GM12878 (cell line): ENCODE data around the gene DNAJC4. TPM values are rescaled to one million over a fixed set of nuclear protein-coding genes. Genes with fewer than 3 reads are reported as not detected.

Source experiments
- ATAC-seq: fragments of 200-7000 bp; cut with Tn5 transposase; 3 replicates; pipeline ENCODE4 v1.9.1; 2020; ENCODE audit warnings: mild to moderate bottlenecking, moderate library complexity
- BruUV-seq: library from RNA; stranded (reverse); fragments of 400-500 nt; replicated peaks from 2 replicates; lab custom pipeline; 2021; lab: Mats Ljungman, UMichigan
- CTCF ChIA-PET: fragments of 300-600 bp; sonication (Branson Sonifier 250); formaldehyde crosslinking; extraction: SDS; loops from one replicate; lab custom pipeline; 2021; ENCODE audit warnings: inconsistent platforms; lab: Yijun Ruan, JAX
- POLR2A ChIA-PET: fragments of 350-600 bp; formaldehyde crosslinking; extraction: SDS; loops from one replicate; lab custom pipeline; 2021; ENCODE audit warnings: inconsistent platforms; lab: Charles Lee
- RAD21 ChIA-PET: fragments of 300-600 bp; sonication (Branson Sonifier 250); formaldehyde crosslinking; loops from one replicate; lab custom pipeline; 2023; ENCODE audit warnings: antibody characterized with exemption; ENCODE audit not compliant: unreplicated experiment; lab: Charles Lee
- SMC1A ChIA-PET: fragments of 300-600 bp; sonication (Branson Sonifier 250); formaldehyde crosslinking; loops from one replicate; lab custom pipeline; 2023; ENCODE audit not compliant: unreplicated experiment, uncharacterized antibody; lab: Charles Lee
- DNase-seq: peaks from one replicate; pipeline ENCODE4 v3.0.0-alpha.2; 2011; ENCODE audit warnings: low read depth, low spot score
- FAIRE-seq: peaks from 3 replicates; lab custom pipeline; 2011; peaks lifted over from hg19 to GRCh38; lab: Jason Lieb, UNC
- H2AFZ ChIP-seq: 2 replicates; pipeline ENCODE4 v1.6.0; 2011; ENCODE audit warnings: low read depth, low read length, control low read depth; ENCODE audit not compliant: control insufficient read depth
- H3K27ac ChIP-seq: 2 replicates; pipeline ENCODE4 v1.5.1; 2011; ENCODE audit warnings: control low read depth; ENCODE audit not compliant: control insufficient read depth, insufficient read depth
- H3K27me3 ChIP-seq, 2 experiments: replicated peaks in 1 of 2; 2 replicates each; pipeline versions ENCODE4 v1.6.0 to v1.6.1; 2011; ENCODE audit warnings: low read length in 1 of 2; ENCODE audit not compliant: control insufficient read depth in 2 of 2, insufficient read depth in 2 of 2
- H3K36me3 ChIP-seq, 2 experiments: 2 replicates each; pipeline ENCODE4 v1.5.1; 2011; ENCODE audit warnings: low read length in 1 of 2; ENCODE audit not compliant: control insufficient read depth in 2 of 2, insufficient read depth in 2 of 2
- H3K4me1 ChIP-seq: 2 replicates; pipeline ENCODE4 v1.6.1; 2011; ENCODE audit warnings: mild to moderate bottlenecking, low read length, moderate library complexity, mixed read lengths; ENCODE audit not compliant: control insufficient read depth, insufficient read depth
- H3K4me2 ChIP-seq: 2 replicates; pipeline ENCODE4 v1.6.0; 2011; ENCODE audit warnings: control low read depth; ENCODE audit not compliant: control insufficient read depth, insufficient read depth
- H3K4me3 ChIP-seq: fragments of 200-600 bp; sonication (generic); 2 replicates; pipeline ENCODE4 v1.5.1; 2016
- H3K79me2 ChIP-seq: 2 replicates; pipeline ENCODE4 v1.6.0; 2011; ENCODE audit warnings: low read length; ENCODE audit not compliant: control insufficient read depth, insufficient read depth
- H3K9ac ChIP-seq: 2 replicates; pipeline ENCODE4 v1.8.0; 2011; ENCODE audit warnings: low read length, control low read depth, mixed read lengths; ENCODE audit not compliant: control insufficient read depth, insufficient read depth
- H3K9me3 ChIP-seq: replicated peaks from 3 replicates; pipeline ENCODE4 v1.5.1; 2011; ENCODE audit warnings: mild to moderate bottlenecking, low read length; ENCODE audit not compliant: control insufficient read depth, insufficient read depth
- H4K20me1 ChIP-seq: 2 replicates; pipeline ENCODE4 v1.6.0; 2011; ENCODE audit not compliant: control insufficient read depth, insufficient read depth
- CREB1 ChIP-seq: IDR thresholded peaks from 2 replicates; pipeline ENCODE4 v1.6.1; 2012; ENCODE audit warnings: low read depth, mild to moderate bottlenecking, inconsistent platforms
- FOXM1 ChIP-seq: IDR thresholded peaks from 2 replicates; pipeline ENCODE4 v1.6.1; 2012; ENCODE audit warnings: low read depth, mild to moderate bottlenecking, inconsistent platforms, low read length, moderate library complexity
- JUND ChIP-seq: IDR thresholded peaks from 2 replicates; pipeline ENCODE4 v1.6.1; 2012; ENCODE audit warnings: low read depth, mild to moderate bottlenecking, low read length, improper control_type of control experiment, moderate library complexity
- NFYB ChIP-seq: IDR thresholded peaks from 2 replicates; pipeline ENCODE4 v1.6.1; 2011; ENCODE audit warnings: low read depth, mild to moderate bottlenecking, low read length, improper control_type of control experiment, moderate library complexity; ENCODE audit not compliant: insufficient read depth
- PBX3 ChIP-seq: IDR thresholded peaks from 2 replicates; pipeline ENCODE4 v1.6.1; 2011; ENCODE audit warnings: mild to moderate bottlenecking, low read depth, low read length, moderate library complexity; ENCODE audit not compliant: insufficient replicate concordance
- TCF3 ChIP-seq: IDR thresholded peaks from 2 replicates; pipeline ENCODE4 v1.6.1; 2012; ENCODE audit warnings: low read depth, mild to moderate bottlenecking, low read length, borderline replicate concordance; ENCODE audit not compliant: insufficient read depth
- WGBS: methylation state at CpG from one replicate; pipeline ENCODE4 v1.1.6; 2016; ENCODE audit warnings: low lambda C conversion rate; ENCODE audit not compliant: insufficient replicate concordance, insufficient coverage; ENCODE audit errors: missing lambda C conversion rate; 5-methylcytosine and 5-hydroxymethylcytosine counted together
- in situ Hi-C: fragments of 300-500 bp; cut with MboI; formaldehyde crosslinking; loops from 9 replicates; pipeline ENCODE4 v1.14.3; 2018; ENCODE audit warnings: mixed read lengths
- intact Hi-C: fragments of 100-400 bp; cut with micrococcal nuclease; formaldehyde crosslinking; loops from one replicate; pipeline ENCODE4 v1.14.2; 2022; ENCODE audit not compliant: unreplicated experiment
- polyA plus RNA-seq, 11 experiments: library from polyadenylated mRNA; depleted of rRNA in 4 of 11; unstranded in 6 of 11; stranded (reverse) in 5 of 11; fragments of >200 nt; fragmentation: Nextera tagmentation in 4 of 11; fragmentation: Illumina TruSeq in 1 of 11; extraction: Ambion mirVana in 4 of 11; extraction: Trizol in 1 of 11; gene quantifications; 1 replicate in 1 of 11; 2 replicates in 10 of 11; pipeline versions ENCODE4 v1.2.1 to v1.2.3, GENCODE V29; 2011 to 2016; ENCODE audit warnings: inconsistent platforms in 2 of 11, missing spikeins in 2 of 11, low read depth in 1 of 11
- total RNA-seq, 4 experiments: library from RNA; depleted of rRNA in 3 of 4; stranded (reverse); fragments of >200 nt in 3 of 4; fragmentation: Illumina TruSeq in 1 of 4; extraction: Trizol in 1 of 4; gene quantifications; 2 replicates each; pipeline versions ENCODE4 v1.2.1 to v1.2.3, GENCODE V29; 2013 to 2021

The DNAJC4 gene
- total and polyA plus RNA-seq, 10 of the 15 experiments (the other 5 are each of a cell fraction or from before 2014, with no cell fraction given) = 3.7 to 64.9 (median 30.1) TPM

DNA sequence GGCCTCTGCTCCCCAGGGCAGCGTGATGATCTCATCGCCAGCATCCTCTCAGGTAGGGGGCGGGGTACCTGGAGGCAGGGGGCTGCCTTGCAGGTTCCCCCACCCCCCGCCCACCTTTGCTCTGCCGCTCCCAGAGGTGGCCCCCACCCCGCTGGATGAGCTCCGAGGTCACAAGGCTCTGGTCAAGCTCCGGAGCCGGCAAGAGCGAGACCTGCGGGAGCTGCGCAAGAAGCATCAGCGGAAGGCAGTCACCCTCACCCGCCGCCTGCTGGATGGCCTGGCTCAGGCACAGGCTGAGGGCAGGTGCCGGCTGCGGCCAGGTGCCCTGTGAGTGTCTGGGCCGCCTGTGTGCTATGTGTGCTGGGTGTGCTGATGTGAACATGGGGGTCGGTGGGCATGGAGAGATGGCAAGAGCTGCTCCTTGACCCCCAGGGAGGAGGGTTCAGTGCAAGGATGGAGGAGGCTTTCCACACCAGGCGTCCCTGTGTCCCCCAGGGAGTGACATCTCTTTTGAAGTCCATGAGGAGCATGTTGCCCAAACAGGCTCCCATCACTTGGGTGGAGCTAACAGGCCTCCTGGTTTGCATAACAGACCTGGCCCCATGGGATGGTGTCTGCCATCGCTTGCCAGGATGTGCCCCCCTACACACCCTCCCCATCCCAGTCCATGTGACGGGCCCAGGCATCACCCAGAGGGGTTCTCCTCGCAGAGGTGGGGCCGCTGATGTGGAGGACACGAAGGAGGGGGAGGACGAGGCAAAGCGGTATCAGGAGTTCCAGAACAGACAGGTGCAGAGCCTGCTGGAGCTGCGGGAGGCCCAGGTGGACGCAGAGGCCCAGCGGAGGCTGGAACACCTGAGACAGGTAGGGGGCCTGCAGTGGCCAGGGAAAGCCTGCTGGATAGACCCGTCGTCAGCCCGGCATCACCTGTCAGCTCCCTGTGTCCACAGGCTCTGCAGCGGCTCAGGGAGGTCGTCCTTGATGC, 35.1 kb downstream of the DNAJC4 start:
- H4K20me1 ChIP-seq = no peaks in the 10 kb centered on the region
- RAD21 ChIA-PET = no interaction called here
- ATAC-seq (no peak), DNase-seq (no peak), FAIRE-seq (no peak)
- no peaks in the 10 kb centered on the region for H3K9me3 ChIP-seq
- peaks cover 9% of the 10 kb centered on the region for H3K4me1 ChIP-seq
- CTCF ChIA-PET = interaction anchor here (1.5 kb wide), 1 partner anchor 57 kb away, joined by 4 read pairs; no protein-coding TSS in a partner anchor
- in situ Hi-C loops = no loop called here
- no peak overlapping the region for H3K4me3 ChIP-seq
- H3K79me2 ChIP-seq = peaks cover 9% of the 10 kb centered on the region
- no peak overlapping the region for H2AFZ ChIP-seq
- intact Hi-C loops = no loop called here
- POLR2A ChIA-PET = interaction anchor here (1.1 kb wide), 1 partner anchor 21 kb away, joined by 3 read pairs; no protein-coding TSS in a partner anchor
- SMC1A ChIA-PET = no interaction called here
- H3K27ac ChIP-seq = no peak overlapping the region
- no peak overlapping the region for H3K4me2 ChIP-seq
- 86% methylated on average over 32 of the region's 35 CpGs for WGBS
- H3K9ac ChIP-seq = no peak overlapping the region
- TF ChIP-seq TCF3 = no peak
- no peak for TF ChIP-seq FOXM1
- TF ChIP-seq JUND = no peak
- TF ChIP-seq PBX3 = no peak
- no peak for TF ChIP-seq CREB1
- no peak for TF ChIP-seq NFYB
- no peaks in the 10 kb centered on the region for H3K27me3 ChIP-seq
- no peaks in the 10 kb centered on the region; a peak in 2 of 4 replicates for H3K36me3 ChIP-seq
- no TSS peak for BruUV-seq
